ENCODE data around the gene DOLPP1.

The DOLPP1 gene

DNA sequence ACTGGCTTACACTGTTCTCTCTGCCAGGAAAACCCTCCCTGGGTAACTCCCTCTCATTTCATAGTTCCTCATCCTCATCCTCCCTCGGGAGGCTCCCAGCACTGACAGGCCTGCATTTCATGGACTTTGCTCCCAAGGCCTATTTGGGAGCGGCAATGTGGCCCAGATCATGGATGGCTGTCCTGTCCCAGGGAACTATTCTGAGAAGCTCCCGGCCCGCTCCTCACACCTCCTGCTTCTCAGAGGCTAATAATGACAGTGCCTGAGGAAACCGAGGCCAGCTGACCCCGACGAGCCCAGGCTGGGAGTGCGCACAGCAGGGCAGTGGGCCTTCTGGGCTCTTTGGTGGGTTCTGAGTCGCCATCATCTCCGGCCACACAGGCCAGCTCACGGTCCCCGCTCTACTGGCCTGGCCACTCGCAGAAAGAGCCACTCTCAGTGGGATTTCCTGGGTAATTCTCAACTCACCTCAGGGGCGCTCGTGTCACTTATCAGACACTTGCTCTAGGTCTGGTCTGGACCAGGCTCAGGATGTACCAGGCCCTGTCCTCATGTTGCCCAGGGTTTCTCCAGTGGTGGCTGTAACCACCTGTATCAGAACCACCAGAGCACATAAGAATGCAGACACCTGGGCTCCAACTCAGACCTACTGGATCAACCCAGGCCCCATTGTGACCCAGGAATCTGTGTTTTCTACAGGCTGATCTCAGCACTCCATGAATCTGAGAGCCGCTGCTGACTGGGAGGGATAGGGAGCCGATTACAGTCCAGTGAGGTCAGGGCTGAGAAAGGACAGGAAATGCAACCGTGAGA, 2.0 kb upstream of the DOLPP1 start:
- H3K4me3 ChIP-seq (ENCODE audit: low read depth, low read length), result no peak overlapping the region
- TF ChIP-seq, protein P1, sequence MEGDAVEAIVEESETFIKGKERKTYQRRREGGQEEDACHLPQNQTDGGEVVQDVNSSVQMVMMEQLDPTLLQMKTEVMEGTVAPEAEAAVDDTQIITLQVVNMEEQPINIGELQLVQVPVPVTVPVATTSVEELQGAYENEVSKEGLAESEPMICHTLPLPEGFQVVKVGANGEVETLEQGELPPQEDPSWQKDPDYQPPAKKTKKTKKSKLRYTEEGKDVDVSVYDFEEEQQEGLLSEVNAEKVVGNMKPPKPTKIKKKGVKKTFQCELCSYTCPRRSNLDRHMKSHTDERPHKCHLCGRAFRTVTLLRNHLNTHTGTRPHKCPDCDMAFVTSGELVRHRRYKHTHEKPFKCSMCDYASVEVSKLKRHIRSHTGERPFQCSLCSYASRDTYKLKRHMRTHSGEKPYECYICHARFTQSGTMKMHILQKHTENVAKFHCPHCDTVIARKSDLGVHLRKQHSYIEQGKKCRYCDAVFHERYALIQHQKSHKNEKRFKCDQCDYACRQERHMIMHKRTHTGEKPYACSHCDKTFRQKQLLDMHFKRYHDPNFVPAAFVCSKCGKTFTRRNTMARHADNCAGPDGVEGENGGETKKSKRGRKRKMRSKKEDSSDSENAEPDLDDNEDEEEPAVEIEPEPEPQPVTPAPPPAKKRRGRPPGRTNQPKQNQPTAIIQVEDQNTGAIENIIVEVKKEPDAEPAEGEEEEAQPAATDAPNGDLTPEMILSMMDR (IDR thresholded peaks at IDR 0.05; ENCODE audit: insufficient read depth, low read depth, low read length, missing control alignments), result no peak
- DNase-seq (ENCODE audit: low read depth), result no peak

- TF ChIP-seq, protein P1 (IDR thresholded peaks at IDR 0.05; ENCODE audit: insufficient read depth, low read depth, low read length, missing control alignments), result no peak
- no peak for DNase-seq (ENCODE audit: low read depth)
- peak overlapping the region; percentile 88 for H3K4me3 ChIP-seq (ENCODE audit: low read depth, low read length)
These were observed 1.1 kb upstream of the DOLPP1 start for GRCh38 chr9:129079829-129080228.

- TF ChIP-seq, protein P1 (IDR thresholded peaks at IDR 0.05; ENCODE audit: insufficient read depth, low read depth, low read length, missing control alignments), result no peak
These were observed 662 bp upstream of the DOLPP1 start for GRCh38 chr9:129080298-129080600.

DNA sequence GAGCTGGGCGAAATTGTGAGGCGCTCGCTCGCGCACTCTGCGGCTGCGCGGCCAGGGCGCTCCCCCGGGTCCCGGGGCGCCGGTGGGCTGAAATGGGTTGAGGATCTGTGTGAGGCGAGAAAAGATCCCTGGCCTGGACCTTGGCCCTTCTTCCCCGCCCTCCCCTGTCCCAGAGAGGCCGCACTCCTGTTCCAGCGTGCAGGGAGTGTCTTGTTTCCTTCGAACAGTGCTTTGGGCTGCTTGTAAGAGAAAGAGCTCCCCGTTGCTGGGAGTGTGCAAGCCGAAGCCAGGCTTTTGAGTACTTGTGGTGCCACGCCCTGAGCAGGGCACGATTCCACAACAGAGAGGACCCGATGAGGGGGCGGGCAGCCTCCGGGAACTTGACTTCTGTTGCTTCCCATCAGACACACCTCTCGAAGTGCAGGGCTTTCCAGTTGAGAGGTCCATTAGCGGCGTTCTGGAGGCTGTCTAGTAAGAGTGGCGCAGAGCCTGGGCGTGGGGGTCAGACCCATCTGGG, 535 bp downstream of the DOLPP1 start:
- peak overlapping the region; percentile 98 for H3K4me3 ChIP-seq (ENCODE audit: low read depth, low read length)
- TF ChIP-seq, protein P1 (IDR thresholded peaks at IDR 0.05; ENCODE audit: insufficient read depth, low read depth, low read length, missing control alignments), result no peak
- no peak for DNase-seq (ENCODE audit: low read depth)

More at GRCh38 chr9:129080298-129080600, 662 bp upstream of the DOLPP1 start:
- no peak for DNase-seq (ENCODE audit: low read depth)
- peak overlapping the region; percentile 88 for H3K4me3 ChIP-seq (ENCODE audit: low read depth, low read length)

DNA sequence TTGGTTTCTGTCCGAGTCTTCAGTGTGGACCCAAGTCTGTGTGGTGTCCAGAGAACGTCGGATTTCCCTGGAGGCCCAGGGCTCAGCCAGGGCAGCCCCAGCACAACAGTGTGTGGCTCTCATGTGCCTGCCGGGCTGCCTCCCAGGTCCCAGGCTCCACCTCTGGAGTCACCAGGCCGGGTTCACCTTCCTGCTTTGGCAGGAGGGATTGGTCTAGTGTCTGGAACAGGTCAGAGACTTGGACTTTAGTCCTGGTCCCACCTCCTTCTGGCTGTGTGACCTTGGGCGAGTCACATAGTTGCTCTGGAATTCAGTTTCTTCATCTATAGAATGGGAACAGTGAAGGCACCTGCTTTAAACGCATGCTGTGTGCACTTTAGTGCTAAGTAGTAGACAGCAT, 3.2 kb downstream of the DOLPP1 start:
- no peak overlapping the region for H3K4me3 ChIP-seq (ENCODE audit: low read depth, low read length)
- TF ChIP-seq, protein P1 (IDR thresholded peaks at IDR 0.05; ENCODE audit: insufficient read depth, low read depth, low read length, missing control alignments), result no peak
- no peak for DNase-seq (ENCODE audit: low read depth)

DNA sequence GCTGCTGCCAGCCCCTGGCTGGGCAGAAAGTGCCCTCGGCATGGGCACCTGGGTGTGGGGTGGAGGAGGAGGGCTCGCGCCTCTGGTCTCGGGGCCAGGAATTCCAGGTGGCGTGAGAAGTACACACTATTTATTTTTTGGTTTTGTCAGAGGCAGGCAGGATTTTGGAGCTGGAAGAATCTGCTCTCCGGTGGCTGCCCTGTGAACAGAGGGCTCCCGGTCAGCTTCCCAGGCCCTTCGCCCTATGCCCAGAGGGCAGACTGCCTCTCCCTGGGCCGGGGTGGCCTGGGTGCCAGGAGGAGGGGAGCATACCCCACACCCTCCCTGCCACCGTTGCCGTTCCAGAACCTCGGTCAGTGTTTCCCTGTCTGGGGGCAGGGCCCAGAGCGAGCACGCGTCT, 8.3 kb downstream of the DOLPP1 start:
- no peak for DNase-seq (ENCODE audit: low read depth)
- TF ChIP-seq, protein P1 (IDR thresholded peaks at IDR 0.05; ENCODE audit: insufficient read depth, low read depth, low read length, missing control alignments), result no peak
- H3K4me3 ChIP-seq (ENCODE audit: low read depth, low read length), result no peak overlapping the region

All from GM12865 (cell line).